Chondrocyte (in vitro differentiated cells): ENCODE data around the gene CAV2. TPM values are rescaled to one million over a fixed set of nuclear protein-coding genes. Genes with fewer than 3 reads are reported as not detected.
A peak's percentile ranks its signal among the peaks of the same experiment; 100 is the strongest.

Experiments
- DNase-seq: peaks from one replicate; pipeline ENCODE4 v3.0.0; 2021; ENCODE audit warnings: mixed read lengths, low spot score
- H3K27ac Mint-ChIP-seq: one replicate; pipeline ENCODE4 v1.8.0; 2021; ENCODE audit warnings: mild to moderate bottlenecking, moderate library complexity, mixed read lengths; ENCODE audit not compliant: unreplicated experiment
- H3K27me3 Mint-ChIP-seq: 2 replicates; pipeline ENCODE4 v1.8.0; 2021; ENCODE audit warnings: low read depth, mixed read lengths
- H3K36me3 Mint-ChIP-seq: 2 replicates; pipeline ENCODE4 v1.8.0; 2021; ENCODE audit warnings: low read depth, mixed read lengths
- H3K4me1 Mint-ChIP-seq: 2 replicates; pipeline ENCODE4 v1.8.0; 2021; ENCODE audit warnings: low read depth, mild to moderate bottlenecking, mixed read lengths
- H3K4me3 Mint-ChIP-seq: one replicate; pipeline ENCODE4 v1.8.0; 2021; ENCODE audit warnings: mild to moderate bottlenecking, moderate library complexity, mixed read lengths; ENCODE audit not compliant: unreplicated experiment
- H3K9me3 Mint-ChIP-seq: 2 replicates; pipeline ENCODE4 v1.8.0; 2021; ENCODE audit warnings: low read depth, mixed read lengths
- CTCF ChIP-seq: fragments of 200-600 bp; sonication (generic); IDR thresholded peaks from 2 replicates; pipeline ENCODE4 v1.5.0; 2021; ENCODE audit warnings: antibody characterized with exemption, mild to moderate bottlenecking, moderate library complexity
- total RNA-seq: library from RNA; stranded (reverse); gene quantifications from 3 replicates; pipeline ENCODE4 v1.2.1, GENCODE V29; 2021

Gene CAV2
- total RNA-seq, 1 donor from 2014 or later, result 127 TPM

- H3K27me3 Mint-ChIP-seq, result no peaks in the 10 kb centered on the region
- no peak for TF ChIP-seq CTCF
- peaks cover 82% of the 10 kb centered on the region for H3K4me1 Mint-ChIP-seq
- H3K9me3 Mint-ChIP-seq, result no peaks in the 10 kb centered on the region
- peak overlapping the region; percentile 94 for H3K27ac Mint-ChIP-seq
- H3K36me3 Mint-ChIP-seq, result peaks cover 20% of the 10 kb centered on the region
- DNase-seq, result no peak
- peak overlapping the region; percentile 98 for H3K4me3 Mint-ChIP-seq
These were observed 28.7 kb downstream of the CAV2 start for GRCh38 chr7:116528008-116528789.

- H3K4me3 Mint-ChIP-seq, result peak overlapping the region; percentile 16
- no peak overlapping the region for H3K27ac Mint-ChIP-seq
- no peak for DNase-seq
- no peak for TF ChIP-seq CTCF
- no peaks in the 10 kb centered on the region for H3K27me3 Mint-ChIP-seq
- peaks cover 20% of the 10 kb centered on the region for H3K36me3 Mint-ChIP-seq
- no peaks in the 10 kb centered on the region for H3K9me3 Mint-ChIP-seq
- peaks cover 71% of the 10 kb centered on the region for H3K4me1 Mint-ChIP-seq
These were observed 29.7 kb downstream of the CAV2 start for GRCh38 chr7:116529250-116529649.

GRCh38 chr7:116530107-116530820, 30.7 kb downstream of the CAV2 start:
- Mint-ChIP-seq H3K4me3 (peak overlapping the region; percentile 52), H3K36me3 (peaks cover 22% of the 10 kb centered on the region)

GRCh38 chr7:116532102-116532688, 32.7 kb downstream of the CAV2 start:
- Mint-ChIP-seq H3K27me3 (no peaks in the 10 kb centered on the region), H3K27ac (peak overlapping the region; percentile 19), H3K4me3 (no peak overlapping the region), H3K4me1 (peaks cover 71% of the 10 kb centered on the region), H3K36me3 (peaks cover 26% of the 10 kb centered on the region), H3K9me3 (no peaks in the 10 kb centered on the region)
- DNase-seq, result no peak
- TF ChIP-seq CTCF, result no peak

More at GRCh38 chr7:116530107-116530820, 30.7 kb downstream of the CAV2 start:
- Mint-ChIP-seq H3K27me3 (no peaks in the 10 kb centered on the region), H3K4me1 (peaks cover 73% of the 10 kb centered on the region), H3K27ac (peak overlapping the region; percentile 57), H3K9me3 (no peaks in the 10 kb centered on the region)
- no peak for DNase-seq
- no peak for TF ChIP-seq CTCF

GRCh38 chr7:116534790-116535189, 35.3 kb downstream of the CAV2 start:
- H3K27ac Mint-ChIP-seq, result no peak overlapping the region
- peaks cover 46% of the 10 kb centered on the region for H3K4me1 Mint-ChIP-seq

More at GRCh38 chr7:116534790-116535189, 35.3 kb downstream of the CAV2 start:
- Mint-ChIP-seq H3K4me3 (no peak overlapping the region), H3K27me3 (no peaks in the 10 kb centered on the region), H3K9me3 (no peaks in the 10 kb centered on the region), H3K36me3 (peaks cover 36% of the 10 kb centered on the region)
- DNase-seq, result no peak
- TF ChIP-seq CTCF, result no peak
